GM12878 (cell line): Measurements from ENCODE around the gene EYS. TPM values are rescaled to one million over a fixed set of nuclear protein-coding genes. Genes with fewer than 3 reads are reported as not detected.

Source experiments
- ATAC-seq: fragments of 200-7000 bp; cut with Tn5 transposase; 3 replicates; pipeline ENCODE4 v1.9.1; 2020; ENCODE audit warnings: mild to moderate bottlenecking, moderate library complexity
- BruUV-seq: library from RNA; stranded (reverse); fragments of 400-500 nt; replicated peaks from 2 replicates; lab custom pipeline; 2021; lab: Mats Ljungman, UMichigan
- CTCF ChIA-PET: fragments of 300-600 bp; sonication (Branson Sonifier 250); formaldehyde crosslinking; extraction: SDS; loops from one replicate; lab custom pipeline; 2021; ENCODE audit warnings: inconsistent platforms; lab: Yijun Ruan, JAX
- POLR2A ChIA-PET: fragments of 350-600 bp; formaldehyde crosslinking; extraction: SDS; loops from one replicate; lab custom pipeline; 2021; ENCODE audit warnings: inconsistent platforms; lab: Charles Lee
- RAD21 ChIA-PET: fragments of 300-600 bp; sonication (Branson Sonifier 250); formaldehyde crosslinking; loops from one replicate; lab custom pipeline; 2023; ENCODE audit warnings: antibody characterized with exemption; ENCODE audit not compliant: unreplicated experiment; lab: Charles Lee
- SMC1A ChIA-PET: fragments of 300-600 bp; sonication (Branson Sonifier 250); formaldehyde crosslinking; loops from one replicate; lab custom pipeline; 2023; ENCODE audit not compliant: unreplicated experiment, uncharacterized antibody; lab: Charles Lee
- DNase-seq: peaks from one replicate; pipeline ENCODE4 v3.0.0-alpha.2; 2011; ENCODE audit warnings: low read depth, low spot score
- FAIRE-seq: peaks from 3 replicates; lab custom pipeline; 2011; peaks lifted over from hg19 to GRCh38; lab: Jason Lieb, UNC
- H2AFZ ChIP-seq: 2 replicates; pipeline ENCODE4 v1.6.0; 2011; ENCODE audit warnings: low read depth, low read length, control low read depth; ENCODE audit not compliant: control insufficient read depth
- H3K27ac ChIP-seq: 2 replicates; pipeline ENCODE4 v1.5.1; 2011; ENCODE audit warnings: control low read depth; ENCODE audit not compliant: control insufficient read depth, insufficient read depth
- H3K27me3 ChIP-seq, 2 experiments: replicated peaks in 1 of 2; 2 replicates each; pipeline versions ENCODE4 v1.6.0 to v1.6.1; 2011; ENCODE audit warnings: low read length in 1 of 2; ENCODE audit not compliant: control insufficient read depth in 2 of 2, insufficient read depth in 2 of 2
- H3K36me3 ChIP-seq, 2 experiments: 2 replicates each; pipeline ENCODE4 v1.5.1; 2011; ENCODE audit warnings: low read length in 1 of 2; ENCODE audit not compliant: control insufficient read depth in 2 of 2, insufficient read depth in 2 of 2
- H3K4me1 ChIP-seq: 2 replicates; pipeline ENCODE4 v1.6.1; 2011; ENCODE audit warnings: mild to moderate bottlenecking, low read length, moderate library complexity, mixed read lengths; ENCODE audit not compliant: control insufficient read depth, insufficient read depth
- H3K4me2 ChIP-seq: 2 replicates; pipeline ENCODE4 v1.6.0; 2011; ENCODE audit warnings: control low read depth; ENCODE audit not compliant: control insufficient read depth, insufficient read depth
- H3K4me3 ChIP-seq: fragments of 200-600 bp; sonication (generic); 2 replicates; pipeline ENCODE4 v1.5.1; 2016
- H3K79me2 ChIP-seq: 2 replicates; pipeline ENCODE4 v1.6.0; 2011; ENCODE audit warnings: low read length; ENCODE audit not compliant: control insufficient read depth, insufficient read depth
- H3K9ac ChIP-seq: 2 replicates; pipeline ENCODE4 v1.8.0; 2011; ENCODE audit warnings: low read length, control low read depth, mixed read lengths; ENCODE audit not compliant: control insufficient read depth, insufficient read depth
- H3K9me3 ChIP-seq: replicated peaks from 3 replicates; pipeline ENCODE4 v1.5.1; 2011; ENCODE audit warnings: mild to moderate bottlenecking, low read length; ENCODE audit not compliant: control insufficient read depth, insufficient read depth
- H4K20me1 ChIP-seq: 2 replicates; pipeline ENCODE4 v1.6.0; 2011; ENCODE audit not compliant: control insufficient read depth, insufficient read depth
- ATF3 ChIP-seq: IDR thresholded peaks from 2 replicates; pipeline ENCODE4 v1.6.1; 2011; ENCODE audit warnings: low read depth, mild to moderate bottlenecking, low read length, moderate library complexity, borderline replicate concordance; ENCODE audit errors: extremely low read depth
- CEBPB ChIP-seq, 2 experiments: fragments of 150-350 bp in 1 of 2; IDR thresholded peaks; 2 replicates each; pipeline ENCODE4 v1.6.1; 2012 to 2014; ENCODE audit warnings: low read depth in 2 of 2, low read length in 2 of 2, borderline replicate concordance in 1 of 2, inconsistent platforms in 1 of 2
- HDGF ChIP-seq: fragments of 450-650 bp; IDR thresholded peaks from 2 replicates; pipeline ENCODE4 v1.6.1; 2016; ENCODE audit warnings: antibody characterized with exemption
- IRF3 ChIP-seq: fragments of 450-650 bp; IDR thresholded peaks from 2 replicates; pipeline ENCODE4 v1.6.1; 2014; ENCODE audit warnings: mild to moderate bottlenecking
- RAD51 ChIP-seq: fragments of 450-650 bp; IDR thresholded peaks from 2 replicates; pipeline ENCODE4 v1.6.1; 2016; ENCODE audit warnings: moderate library complexity, mild to moderate bottlenecking, inconsistent platforms
- RB1 ChIP-seq: fragments of 450-650 bp; formaldehyde crosslinking; IDR thresholded peaks from 2 replicates; pipeline ENCODE4 v1.6.1; 2017; ENCODE audit warnings: mild to moderate bottlenecking, borderline replicate concordance
- RBBP5 ChIP-seq: fragments of 200-600 bp; sonication (generic); conservative IDR thresholded peaks from 2 replicates; pipeline ENCODE4 v1.6.1; 2016
- SMC3 ChIP-seq: IDR thresholded peaks from 2 replicates; pipeline ENCODE4 v1.6.1; 2011; ENCODE audit warnings: low read length, improper control_type of control experiment, borderline replicate concordance
- ZZZ3 ChIP-seq: IDR thresholded peaks from 2 replicates; pipeline ENCODE4 v1.6.1; 2011; ENCODE audit warnings: low read depth; ENCODE audit not compliant: control insufficient read depth, insufficient read length
- WGBS: methylation state at CpG from one replicate; pipeline ENCODE4 v1.1.6; 2016; ENCODE audit warnings: low lambda C conversion rate; ENCODE audit not compliant: insufficient replicate concordance, insufficient coverage; ENCODE audit errors: missing lambda C conversion rate; 5-methylcytosine and 5-hydroxymethylcytosine counted together
- in situ Hi-C: fragments of 300-500 bp; cut with MboI; formaldehyde crosslinking; loops from 9 replicates; pipeline ENCODE4 v1.14.3; 2018; ENCODE audit warnings: mixed read lengths
- intact Hi-C: fragments of 100-400 bp; cut with micrococcal nuclease; formaldehyde crosslinking; loops from one replicate; pipeline ENCODE4 v1.14.2; 2022; ENCODE audit not compliant: unreplicated experiment
- polyA plus RNA-seq, 11 experiments: library from polyadenylated mRNA; depleted of rRNA in 4 of 11; unstranded in 6 of 11; stranded (reverse) in 5 of 11; fragments of >200 nt; fragmentation: Nextera tagmentation in 4 of 11; fragmentation: Illumina TruSeq in 1 of 11; extraction: Ambion mirVana in 4 of 11; extraction: Trizol in 1 of 11; gene quantifications; 1 replicate in 1 of 11; 2 replicates in 10 of 11; pipeline versions ENCODE4 v1.2.1 to v1.2.3, GENCODE V29; 2011 to 2016; ENCODE audit warnings: inconsistent platforms in 2 of 11, missing spikeins in 2 of 11, low read depth in 1 of 11
- total RNA-seq, 4 experiments: library from RNA; depleted of rRNA in 3 of 4; stranded (reverse); fragments of >200 nt in 3 of 4; fragmentation: Illumina TruSeq in 1 of 4; extraction: Trizol in 1 of 4; gene quantifications; 2 replicates each; pipeline versions ENCODE4 v1.2.1 to v1.2.3, GENCODE V29; 2013 to 2021

The EYS gene
- total and polyA plus RNA-seq, 10 of the 15 experiments (the other 5 are each of a cell fraction or from before 2014, with no cell fraction given): under 0.01 to 0.14 (median 0.02) TPM; not detected in 1

- TF ChIP-seq RB1: no peak
These were observed 914.5 kb downstream of the EYS start (continued) for GRCh38 chr6:64792534-64792933.

GRCh38 chr6:64789476-64789875, 917.5 kb downstream of the EYS start:
- Histone ChIP-seq H3K27ac (no peak overlapping the region), H3K4me3 (no peak overlapping the region), H3K9me3 (no peaks in the 10 kb centered on the region), H4K20me1 (no peaks in the 10 kb centered on the region), H3K79me2 (no peaks in the 10 kb centered on the region), H2AFZ (no peak overlapping the region), H3K9ac (no peak overlapping the region), H3K4me1 (no peaks in the 10 kb centered on the region), H3K4me2 (no peak overlapping the region), H3K36me3 (no peaks in the 10 kb centered on the region), H3K27me3 (no peaks in the 10 kb centered on the region)
- CTCF ChIA-PET: no interaction called here
- in situ Hi-C loops: no loop called here
- ATAC-seq (no peak), DNase-seq (no peak), FAIRE-seq (no peak)
- WGBS: 2% methylated on average over 3 of the region's 3 CpGs
- POLR2A ChIA-PET: no interaction called here
- RAD21 ChIA-PET: no interaction called here
- intact Hi-C loops: no loop called here
- SMC1A ChIA-PET: no interaction called here
- TF ChIP-seq RBBP5 (no peak), CEBPB (IDR thresholded peaks at IDR 0.05; ENCODE audit: borderline replicate concordance in 1 of 2, low read depth in 2 of 2, low read length in 2 of 2) (no peak), RAD51 (no peak), ZZZ3 (no peak), ATF3 (no peak), IRF3 (no peak), SMC3 (no peak), HDGF (no peak)
- no TSS peak for BruUV-seq
